HepG2 (cell line): ENCODE data around the gene MRPS35. TPM values are rescaled to one million over a fixed set of nuclear protein-coding genes. Genes with fewer than 3 reads are reported as not detected.

Experiments used
- BRF2 ChIP-seq: sonication (generic); formaldehyde crosslinking; IDR thresholded peaks from 2 replicates; pipeline ENCODE4 v1.8.1; 2022; ENCODE audit warnings: mild to moderate bottlenecking, missing genetic modification reagents
- CHCHD3 ChIP-seq: sonication (generic); formaldehyde crosslinking; IDR thresholded peaks from 2 replicates; pipeline ENCODE4 v1.8.0; 2022; ENCODE audit warnings: mild to moderate bottlenecking, missing genetic modification reagents, moderate library complexity
- NKX3-1 ChIP-seq: sonication (generic); formaldehyde crosslinking; IDR thresholded peaks from 2 replicates; pipeline ENCODE4 v1.5.0; 2020; ENCODE audit warnings: missing genetic modification reagents
- RFX1 ChIP-seq: fragments of 450-650 bp; IDR thresholded peaks from 2 replicates; pipeline ENCODE4 v1.6.1; 2017
- SMYD3 ChIP-seq: sonication (generic); formaldehyde crosslinking; IDR thresholded peaks from 2 replicates; pipeline ENCODE4 v1.8.1; 2023; ENCODE audit warnings: mild to moderate bottlenecking, missing genetic modification reagents
- TFDP1 ChIP-seq: IDR thresholded peaks from 2 replicates; pipeline ENCODE4 v1.6.1; 2016; ENCODE audit warnings: missing compliant biosample characterization, missing genetic modification reagents, borderline replicate concordance
- ZBTB14 ChIP-seq: sonication (generic); formaldehyde crosslinking; IDR thresholded peaks from 2 replicates; pipeline ENCODE4 v1.4.0; 2020; ENCODE audit warnings: missing genetic modification reagents
- ZGPAT ChIP-seq: IDR thresholded peaks from 2 replicates; pipeline ENCODE4 v1.6.1; 2016; ENCODE audit warnings: mild to moderate bottlenecking
- ZNF329 ChIP-seq: sonication (generic); formaldehyde crosslinking; IDR thresholded peaks from 2 replicates; pipeline ENCODE4 v1.9.0; 2021; ENCODE audit warnings: low read depth, mild to moderate bottlenecking, missing genetic modification reagents
- ZNF574 ChIP-seq: sonication (generic); formaldehyde crosslinking; IDR thresholded peaks from 2 replicates; pipeline ENCODE4 v1.4.0; 2020; ENCODE audit warnings: missing genetic modification reagents
- ZNF614 ChIP-seq: IDR thresholded peaks from 2 replicates; pipeline ENCODE4 v1.6.1; 2018; ENCODE audit warnings: missing biosample characterization, missing genetic modification reagents, inconsistent platforms, borderline replicate concordance
- ZNF773 ChIP-seq: sonication (generic); formaldehyde crosslinking; IDR thresholded peaks from 2 replicates; pipeline ENCODE4 v1.4.0; 2020; ENCODE audit warnings: missing genetic modification reagents, borderline replicate concordance
- polyA plus RNA-seq, 8 experiments: library from polyadenylated mRNA; depleted of rRNA in 3 of 8; stranded (reverse) in 7 of 8; unstranded in 1 of 8; fragments of >200 nt; fragmentation: Illumina TruSeq in 4 of 8; extraction: Trizol in 4 of 8; gene quantifications; 2 replicates each; pipeline versions ENCODE4 v1.2.1 to v1.2.3, GENCODE V29; 2011 to 2016; ENCODE audit warnings: low read depth in 4 of 8, missing spikeins in 1 of 8, mixed read lengths in 1 of 8; ENCODE audit not compliant: insufficient read depth in 1 of 8
- total RNA-seq, 5 experiments: library from RNA; depleted of rRNA; stranded (reverse); fragments of >200 nt; fragmentation: Illumina TruSeq; extraction: Trizol; gene quantifications; 2 replicates each; pipeline ENCODE4 v1.2.3, GENCODE V29; 2016; ENCODE audit warnings: low read depth in 1 of 5
- TF ChIP-seq, protein P1 (sequence below): sonication (generic); formaldehyde crosslinking; IDR thresholded peaks from 2 replicates; pipeline ENCODE4 v1.4.0; 2020; ENCODE audit warnings: missing genetic modification reagents
- TF ChIP-seq, protein P2 (sequence below): sonication (generic); formaldehyde crosslinking; IDR thresholded peaks from 2 replicates; pipeline ENCODE4 v1.5.0; 2020; ENCODE audit warnings: mild to moderate bottlenecking, missing genetic modification reagents

The MRPS35 gene
- total and polyA plus RNA-seq, 2 of the 13 experiments (the other 11 are each of a cell fraction or from before 2014, with no cell fraction given), result 63.4 to 104 TPM

GRCh38 chr12:27780612-27781408, 70.2 kb downstream of the MRPS35 start (continued):
- TF ChIP-seq, protein P1, sequence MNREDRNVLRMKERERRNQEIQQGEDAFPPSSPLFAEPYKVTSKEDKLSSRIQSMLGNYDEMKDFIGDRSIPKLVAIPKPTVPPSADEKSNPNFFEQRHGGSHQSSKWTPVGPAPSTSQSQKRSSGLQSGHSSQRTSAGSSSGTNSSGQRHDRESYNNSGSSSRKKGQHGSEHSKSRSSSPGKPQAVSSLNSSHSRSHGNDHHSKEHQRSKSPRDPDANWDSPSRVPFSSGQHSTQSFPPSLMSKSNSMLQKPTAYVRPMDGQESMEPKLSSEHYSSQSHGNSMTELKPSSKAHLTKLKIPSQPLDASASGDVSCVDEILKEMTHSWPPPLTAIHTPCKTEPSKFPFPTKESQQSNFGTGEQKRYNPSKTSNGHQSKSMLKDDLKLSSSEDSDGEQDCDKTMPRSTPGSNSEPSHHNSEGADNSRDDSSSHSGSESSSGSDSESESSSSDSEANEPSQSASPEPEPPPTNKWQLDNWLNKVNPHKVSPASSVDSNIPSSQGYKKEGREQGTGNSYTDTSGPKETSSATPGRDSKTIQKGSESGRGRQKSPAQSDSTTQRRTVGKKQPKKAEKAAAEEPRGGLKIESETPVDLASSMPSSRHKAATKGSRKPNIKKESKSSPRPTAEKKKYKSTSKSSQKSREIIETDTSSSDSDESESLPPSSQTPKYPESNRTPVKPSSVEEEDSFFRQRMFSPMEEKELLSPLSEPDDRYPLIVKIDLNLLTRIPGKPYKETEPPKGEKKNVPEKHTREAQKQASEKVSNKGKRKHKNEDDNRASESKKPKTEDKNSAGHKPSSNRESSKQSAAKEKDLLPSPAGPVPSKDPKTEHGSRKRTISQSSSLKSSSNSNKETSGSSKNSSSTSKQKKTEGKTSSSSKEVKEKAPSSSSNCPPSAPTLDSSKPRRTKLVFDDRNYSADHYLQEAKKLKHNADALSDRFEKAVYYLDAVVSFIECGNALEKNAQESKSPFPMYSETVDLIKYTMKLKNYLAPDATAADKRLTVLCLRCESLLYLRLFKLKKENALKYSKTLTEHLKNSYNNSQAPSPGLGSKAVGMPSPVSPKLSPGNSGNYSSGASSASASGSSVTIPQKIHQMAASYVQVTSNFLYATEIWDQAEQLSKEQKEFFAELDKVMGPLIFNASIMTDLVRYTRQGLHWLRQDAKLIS (CRISPR knock-in tag), result no peak
- no peak for TF ChIP-seq ZBTB14 (CRISPR knock-in tag)
- no peak for TF ChIP-seq NKX3-1
- TF ChIP-seq, protein P2, sequence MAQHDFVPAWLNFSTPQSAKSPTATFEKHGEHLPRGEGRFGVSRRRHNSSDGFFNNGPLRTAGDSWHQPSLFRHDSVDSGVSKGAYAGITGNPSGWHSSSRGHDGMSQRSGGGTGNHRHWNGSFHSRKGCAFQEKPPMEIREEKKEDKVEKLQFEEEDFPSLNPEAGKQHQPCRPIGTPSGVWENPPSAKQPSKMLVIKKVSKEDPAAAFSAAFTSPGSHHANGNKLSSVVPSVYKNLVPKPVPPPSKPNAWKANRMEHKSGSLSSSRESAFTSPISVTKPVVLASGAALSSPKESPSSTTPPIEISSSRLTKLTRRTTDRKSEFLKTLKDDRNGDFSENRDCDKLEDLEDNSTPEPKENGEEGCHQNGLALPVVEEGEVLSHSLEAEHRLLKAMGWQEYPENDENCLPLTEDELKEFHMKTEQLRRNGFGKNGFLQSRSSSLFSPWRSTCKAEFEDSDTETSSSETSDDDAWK (CRISPR knock-in tag), result no peak
- TF ChIP-seq BRF2, result no peak
- TF ChIP-seq ZNF329, result no peak; the same call in 1 of the 2 replicates
- TF ChIP-seq ZNF574 (CRISPR knock-in tag), result peak; percentile 7; the same call in 1 of the 2 replicates
- no peak for TF ChIP-seq RFX1
- TF ChIP-seq TFDP1 (CRISPR knock-in tag), result 0 out of 2 replicates have a peak, but pooled peaks have one; percentile 5
- TF ChIP-seq ZNF614 (CRISPR knock-in tag), result no peak
- no peak for TF ChIP-seq CHCHD3 (CRISPR knock-in tag)
- TF ChIP-seq ZNF773 (CRISPR knock-in tag), result 0 out of 2 replicates have a peak, but pooled peaks have one; percentile 5
- no peak for TF ChIP-seq ZGPAT
- TF ChIP-seq SMYD3 (CRISPR knock-in tag), result no peak
